ENCODE data around the gene MFAP3L. TPM values are rescaled to one million over a fixed set of nuclear protein-coding genes. Genes with fewer than 3 reads are reported as not detected.

Gene MFAP3L
- total RNA-seq, 4 donors from 2014 or later: 5.0 to 9.1 (median 6.4) TPM

DNA sequence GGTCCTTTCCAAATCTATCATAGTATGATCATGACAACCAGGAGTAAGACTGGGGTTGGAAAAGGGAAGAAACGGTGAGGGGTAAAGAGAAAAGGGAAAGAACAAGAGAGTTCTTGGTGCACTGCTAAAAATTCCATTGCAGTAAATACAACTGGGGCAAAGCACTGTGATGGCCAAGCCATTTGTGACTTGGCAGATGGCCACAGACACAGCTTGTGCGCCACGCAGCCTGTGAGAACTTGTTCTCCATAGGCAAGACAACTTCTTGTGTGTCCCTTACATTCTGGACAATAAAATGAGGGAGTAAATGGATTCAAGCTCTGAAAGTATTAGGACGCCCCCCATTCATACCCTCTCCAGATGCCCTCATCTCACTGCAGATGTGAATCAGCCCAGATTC is 10.9 kb downstream of the MFAP3L start:
- no peak for TF ChIP-seq POLR2AphosphoS5 (IDR thresholded peaks at IDR 0.05)
- TF ChIP-seq EP300 (IDR thresholded peaks at IDR 0.05): no peak
- TF ChIP-seq CTCF (IDR thresholded peaks at IDR 0.05): no peak
- TF ChIP-seq POLR2A (IDR thresholded peaks at IDR 0.05; ENCODE audit: low read depth): no peak
- WGBS: 81% methylated on average over 4 of the region's 4 CpGs
- no peak overlapping the region for H3K27ac ChIP-seq (replicated peaks in 1 of 4)
- intact Hi-C loops (cut with DNase I): no loop called here
- no peaks in the 10 kb centered on the region for H3K27me3 ChIP-seq
- H3K4me1 ChIP-seq: no peaks in the 10 kb centered on the region
- peak; percentile 39 for DNase-seq (ENCODE audit: extremely low spot score)
- no peaks in the 10 kb centered on the region for H3K36me3 ChIP-seq
- H3K4me3 ChIP-seq: no peak overlapping the region
- no peaks in the 10 kb centered on the region for H3K9me3 ChIP-seq

DNA sequence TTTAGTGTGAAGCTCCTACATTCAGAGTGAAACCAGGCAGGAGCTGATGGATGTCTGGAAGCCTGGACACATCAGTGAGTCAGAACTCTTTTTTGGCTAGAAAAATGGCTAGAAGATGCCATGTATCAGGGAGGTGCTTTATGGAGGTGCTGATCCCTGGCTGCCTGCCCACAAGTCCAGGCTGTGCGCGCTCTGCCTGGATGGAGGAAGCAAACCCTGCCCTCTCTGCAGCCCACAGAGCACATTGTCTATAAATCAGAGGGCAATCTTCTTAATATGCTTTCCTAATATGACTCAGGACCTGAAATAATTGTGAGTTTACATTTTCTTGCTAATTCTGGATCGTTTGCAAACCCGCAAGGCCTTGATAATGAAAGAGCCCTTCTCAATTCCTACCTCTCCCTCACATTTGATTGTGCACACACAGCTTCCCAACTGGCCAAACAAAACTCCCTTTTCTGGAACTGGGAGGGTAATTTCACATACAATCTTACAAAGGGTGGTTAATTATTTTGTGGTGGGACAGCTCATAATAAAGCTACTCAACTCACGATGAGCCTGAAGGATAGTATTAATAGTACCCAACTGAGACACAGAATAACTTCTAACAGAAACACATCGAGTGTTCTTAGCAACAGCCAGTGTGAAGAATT is 11.7 kb downstream of the MFAP3L start:
- intact Hi-C loops (cut with DNase I): no loop called here
- no peak for TF ChIP-seq CTCF (IDR thresholded peaks at IDR 0.05)
- no peak for TF ChIP-seq POLR2AphosphoS5 (IDR thresholded peaks at IDR 0.05)
- TF ChIP-seq POLR2A (IDR thresholded peaks at IDR 0.05; ENCODE audit: low read depth): no peak
- DNase-seq (ENCODE audit: extremely low spot score): peak; percentile 42
- Histone ChIP-seq H3K4me1 (no peaks in the 10 kb centered on the region), H3K27ac (replicated peaks in 1 of 4) (no peak overlapping the region), H3K4me3 (no peak overlapping the region), H3K36me3 (no peaks in the 10 kb centered on the region), H3K9me3 (no peaks in the 10 kb centered on the region), H3K27me3 (no peaks in the 10 kb centered on the region)
- WGBS: 56% methylated on average over 6 of the region's 6 CpGs

DNA sequence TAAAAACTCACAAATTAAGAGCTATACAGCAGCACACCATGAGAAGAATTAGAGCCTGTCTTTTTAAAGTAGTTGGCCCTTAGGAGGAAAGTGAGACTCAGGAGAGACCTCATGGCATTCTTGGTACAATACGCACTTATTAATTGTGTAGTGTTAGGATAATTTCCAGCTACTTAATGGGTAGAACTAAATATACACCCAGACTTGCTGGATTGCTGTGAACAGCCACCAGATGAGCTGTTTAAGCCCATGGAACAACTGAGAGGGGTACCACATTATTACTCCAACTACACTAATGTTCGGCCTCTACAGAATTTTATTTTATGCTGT is 13.6 kb downstream of the MFAP3L start:
- no peak for TF ChIP-seq EP300 (IDR thresholded peaks at IDR 0.05)
- TF ChIP-seq POLR2AphosphoS5 (IDR thresholded peaks at IDR 0.05): no peak
- no peak for TF ChIP-seq POLR2A (IDR thresholded peaks at IDR 0.05; ENCODE audit: low read depth)
- no peak for TF ChIP-seq CTCF (IDR thresholded peaks at IDR 0.05)
- intact Hi-C loops (cut with DNase I): no loop called here
- Histone ChIP-seq H3K36me3 (no peaks in the 10 kb centered on the region), H3K27ac (replicated peaks in 1 of 4) (no peak overlapping the region), H3K4me3 (no peak overlapping the region), H3K27me3 (no peaks in the 10 kb centered on the region), H3K9me3 (no peaks in the 10 kb centered on the region), H3K4me1 (no peaks in the 10 kb centered on the region)
- DNase-seq (ENCODE audit: extremely low spot score): no peak
- WGBS: 86% methylated on average over 2 of the region's 2 CpGs

DNA sequence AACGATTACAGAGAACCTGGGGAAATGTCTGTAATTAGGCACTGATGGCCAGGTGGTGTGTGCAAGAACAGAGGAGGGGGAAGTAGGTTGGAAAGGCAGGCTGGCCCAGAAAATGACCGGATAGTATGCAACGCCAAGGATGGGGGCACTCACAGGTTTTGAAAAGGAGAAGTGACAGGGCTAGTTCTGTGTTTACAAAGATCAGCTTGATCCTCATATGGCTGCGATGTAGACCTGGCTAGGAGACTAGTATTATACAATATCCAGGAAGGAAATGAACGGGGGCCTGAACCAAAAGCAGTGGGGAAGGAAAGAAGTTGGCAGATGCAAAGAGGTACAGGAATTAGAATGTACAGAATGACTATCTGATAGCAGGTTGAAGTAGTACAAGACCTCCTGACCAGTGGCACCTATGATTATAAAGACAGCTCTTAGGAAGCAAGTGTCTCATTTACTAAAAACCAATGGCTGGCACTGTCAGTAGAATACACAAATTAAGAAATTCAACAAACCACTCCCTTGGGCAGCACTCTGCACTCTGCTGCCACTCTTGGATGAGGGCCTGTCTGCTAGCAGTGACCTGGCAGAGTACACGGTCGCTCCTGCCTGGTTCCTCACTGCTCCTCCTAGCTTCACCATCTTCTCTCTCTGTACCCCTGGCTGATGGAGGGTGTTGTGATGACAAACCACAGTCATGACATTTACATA is 14.1 kb downstream of the MFAP3L start:
- Histone ChIP-seq H3K9me3 (no peaks in the 10 kb centered on the region), H3K36me3 (no peaks in the 10 kb centered on the region), H3K4me1 (no peaks in the 10 kb centered on the region), H3K27ac (replicated peaks in 1 of 4) (no peak overlapping the region), H3K27me3 (no peaks in the 10 kb centered on the region), H3K4me3 (no peak overlapping the region)
- WGBS: 68% methylated on average over 7 of the region's 7 CpGs
- peak; percentile 84 for DNase-seq (ENCODE audit: extremely low spot score)
- intact Hi-C loops (cut with DNase I): no loop called here
- TF ChIP-seq POLR2AphosphoS5 (IDR thresholded peaks at IDR 0.05): no peak
- no peak for TF ChIP-seq CTCF (IDR thresholded peaks at IDR 0.05)
- TF ChIP-seq POLR2A (IDR thresholded peaks at IDR 0.05; ENCODE audit: low read depth): no peak
- no peak for TF ChIP-seq EP300 (IDR thresholded peaks at IDR 0.05)
